KMS-11 (cell line): ENCODE measurements around the gene TCEA3.
A peak's percentile ranks its signal among the peaks of the same experiment; 100 is the strongest.

Source experiments
- H2AFZ ChIP-seq: fragments of 200-600 bp; sonication (generic); 2 replicates; pipeline ENCODE4 v1.6.1; 2016; ENCODE audit warnings: antibody characterized with exemption, mixed run types, low read depth
- H3K27ac ChIP-seq: fragments of 200-600 bp; sonication (generic); 2 replicates; pipeline ENCODE4 v1.6.1; 2016; ENCODE audit warnings: mild to moderate bottlenecking, mixed run types
- H3K27me3 ChIP-seq: fragments of 200-600 bp; sonication (generic); 2 replicates; pipeline ENCODE4 v1.6.1; 2017; ENCODE audit warnings: mild to moderate bottlenecking, low read depth, mixed run types, moderate library complexity; ENCODE audit not compliant: insufficient read depth
- H3K36me3 ChIP-seq: fragments of 200-600 bp; sonication (generic); 2 replicates; pipeline ENCODE4 v1.6.1; 2017; ENCODE audit warnings: mild to moderate bottlenecking, mixed run types; ENCODE audit not compliant: insufficient read depth
- H3K4me1 ChIP-seq: fragments of 200-600 bp; sonication (generic); 2 replicates; pipeline ENCODE4 v1.6.1; 2016; ENCODE audit warnings: mild to moderate bottlenecking, low read depth, mixed run types; ENCODE audit not compliant: poor library complexity, severe bottlenecking
- H3K4me2 ChIP-seq: fragments of 200-600 bp; sonication (generic); 2 replicates; pipeline ENCODE4 v1.7.0; 2016; ENCODE audit warnings: mild to moderate bottlenecking, mixed run types
- H3K4me3 ChIP-seq: fragments of 200-600 bp; sonication (generic); IDR thresholded peaks from 2 replicates; pipeline ENCODE4 v1.6.1; 2017; ENCODE audit warnings: low read depth, low read length, mixed read lengths; ENCODE audit not compliant: insufficient read depth
- H3K79me2 ChIP-seq: fragments of 200-600 bp; sonication (generic); 2 replicates; pipeline ENCODE4 v1.6.1; 2016; ENCODE audit warnings: low read depth, mixed run types; ENCODE audit not compliant: insufficient read depth
- H3K9ac ChIP-seq: fragments of 200-600 bp; sonication (generic); 2 replicates; pipeline ENCODE4 v1.6.1; 2016; ENCODE audit warnings: mild to moderate bottlenecking, mixed run types
- H4K20me1 ChIP-seq: fragments of 200-600 bp; sonication (generic); 2 replicates; pipeline ENCODE4 v1.6.1; 2016; ENCODE audit warnings: mild to moderate bottlenecking, mixed run types; ENCODE audit not compliant: insufficient read depth
- CTCF ChIP-seq: fragments of 200-600 bp; sonication (generic); conservative IDR thresholded peaks from 2 replicates; pipeline ENCODE4 v1.6.1; 2017; ENCODE audit warnings: low read depth, mild to moderate bottlenecking, antibody characterized with exemption, low read length, moderate library complexity, mixed read lengths

Gene TCEA3

GRCh38 chr1:23453455-23454000 lies 29.0 kb upstream of the TCEA3 start:
- H3K27ac ChIP-seq, result no peak overlapping the region
- TF ChIP-seq CTCF, result no peak
- no peaks in the 10 kb centered on the region for H3K36me3 ChIP-seq
- no peak overlapping the region for H2AFZ ChIP-seq
- H3K4me3 ChIP-seq, result no peak overlapping the region
- H3K27me3 ChIP-seq, result no peaks in the 10 kb centered on the region
- H4K20me1 ChIP-seq, result no peaks in the 10 kb centered on the region
- no peak overlapping the region for H3K4me2 ChIP-seq
- H3K9ac ChIP-seq, result no peak overlapping the region
- no peaks in the 10 kb centered on the region for H3K79me2 ChIP-seq
- H3K4me1 ChIP-seq, result peaks cover 20% of the 10 kb centered on the region

- H3K27me3 ChIP-seq, result no peaks in the 10 kb centered on the region
- H3K79me2 ChIP-seq, result no peaks in the 10 kb centered on the region
- H4K20me1 ChIP-seq, result no peaks in the 10 kb centered on the region
- peaks cover 20% of the 10 kb centered on the region for H3K4me1 ChIP-seq
- H3K27ac ChIP-seq, result no peak overlapping the region
- TF ChIP-seq CTCF, result no peak
- H3K36me3 ChIP-seq, result no peaks in the 10 kb centered on the region
- H3K9ac ChIP-seq, result no peak overlapping the region; the same call in 1 of the 2 replicates
- H2AFZ ChIP-seq, result peak overlapping the region; percentile 4
- peak overlapping the region; percentile 42 for H3K4me2 ChIP-seq
- H3K4me3 ChIP-seq, result no peak overlapping the region
Measured at GRCh38 chr1:23452011-23452411, 27.5 kb upstream of the TCEA3 start.

GRCh38 chr1:23451441-23451840 lies 26.9 kb upstream of the TCEA3 start:
- Histone ChIP-seq H2AFZ (peak overlapping the region; percentile 4), H3K9ac (no peak overlapping the region), H3K4me3 (no peak overlapping the region), H3K27ac (no peak overlapping the region), H3K79me2 (no peaks in the 10 kb centered on the region), H3K27me3 (no peaks in the 10 kb centered on the region), H3K36me3 (no peaks in the 10 kb centered on the region), H4K20me1 (no peaks in the 10 kb centered on the region), H3K4me1 (peaks cover 20% of the 10 kb centered on the region), H3K4me2 (peak overlapping the region; percentile 42; the same call in 1 of the 2 replicates)
- no peak for TF ChIP-seq CTCF

GRCh38 chr1:23450894-23451293 lies 26.3 kb upstream of the TCEA3 start:
- no peak overlapping the region for H3K4me2 ChIP-seq
- no peak overlapping the region for H2AFZ ChIP-seq
- H4K20me1 ChIP-seq, result no peaks in the 10 kb centered on the region
- H3K27me3 ChIP-seq, result no peaks in the 10 kb centered on the region
- no peak overlapping the region for H3K27ac ChIP-seq
- no peak overlapping the region for H3K9ac ChIP-seq
- no peak for TF ChIP-seq CTCF
- H3K79me2 ChIP-seq, result no peaks in the 10 kb centered on the region
- H3K4me1 ChIP-seq, result peaks cover 20% of the 10 kb centered on the region
- H3K4me3 ChIP-seq, result no peak overlapping the region
- H3K36me3 ChIP-seq, result no peaks in the 10 kb centered on the region
